ENCODE measurements around the gene C8A.

Gene C8A

GRCh38 chr1:56953386-56953785 lies 98.8 kb downstream of the C8A start:
- Histone ChIP-seq H3K9me3 (replicated peaks in 1 of 2; ENCODE audit: control insufficient read depth in 2 of 2, insufficient read depth in 1 of 2, low read depth in 1 of 2, low read length in 2 of 2) (no peaks in the 10 kb centered on the region), H3K4me2 (ENCODE audit: insufficient read depth, low read length, poor library complexity, severe bottlenecking) (no peak overlapping the region), H3K27ac (replicated peaks; ENCODE audit: low read length) (no peak overlapping the region), H3K4me1 (ENCODE audit: control insufficient read depth in 2 of 2, insufficient read depth in 1 of 2, low read depth in 1 of 2, low read length in 2 of 2) (peaks cover 0 to 2% of the 10 kb centered on the region in 2 donors), H2AFZ (ENCODE audit: low read length) (no peak overlapping the region), H3K14ac (ENCODE audit: low read length) (no peak overlapping the region), H4K91ac (ENCODE audit: low read depth, low read length, poor library complexity) (no peak overlapping the region), H3K9ac (ENCODE audit: low read depth, low read length, poor library complexity) (no peak overlapping the region), H4K8ac (ENCODE audit: low read depth, low read length) (no peak overlapping the region), H3K36me3 (replicated peaks in 1 of 2; ENCODE audit: control insufficient read depth in 2 of 2, insufficient read depth in 2 of 2, low read length in 2 of 2) (no peaks in the 10 kb centered on the region), H3K4ac (ENCODE audit: low read length) (no peak overlapping the region), H2BK15ac (ENCODE audit: low read length) (no peak overlapping the region), H3K18ac (ENCODE audit: low read length) (no peak overlapping the region), H3K4me3 (ENCODE audit: low read length in 2 of 2) (no peak overlapping the region), H2AK5ac (ENCODE audit: low read depth, low read length) (no peak overlapping the region), H3K27me3 (ENCODE audit: control insufficient read depth in 3 of 3, insufficient read depth in 3 of 3, low read depth in 1 of 3, low read length in 3 of 3) (peaks cover 0 to 26% (median 2%) of the 10 kb centered on the region in 3 experiments), H2BK12ac (ENCODE audit: low read length) (no peak overlapping the region), H2BK120ac (ENCODE audit: low read depth, low read length) (no peak overlapping the region), H3K79me1 (ENCODE audit: low read depth, low read length) (no peaks in the 10 kb centered on the region), H2BK5ac (ENCODE audit: low read length) (no peak overlapping the region), H3K23ac (ENCODE audit: low read depth, low read length, poor library complexity) (no peak overlapping the region)
- DNase-seq (ENCODE audit: low spot score): no peak
- WGBS, 2 donors (ENCODE audit: extremely low coverage in 2 of 2, insufficient read length in 2 of 2, insufficient replicate concordance in 1 of 2): no CpG with 5 or more reads among the region's 5 CpGs

- no peaks in the 10 kb centered on the region for H3K9me3 ChIP-seq (replicated peaks in 1 of 2; ENCODE audit: control insufficient read depth in 2 of 2, insufficient read depth in 1 of 2, low read depth in 1 of 2, low read length in 2 of 2)
- no peak overlapping the region for H3K27ac ChIP-seq (replicated peaks; ENCODE audit: low read length)
- no peak overlapping the region for H3K4me2 ChIP-seq (ENCODE audit: insufficient read depth, low read length, poor library complexity, severe bottlenecking)
- H4K8ac ChIP-seq (ENCODE audit: low read depth, low read length): no peak overlapping the region
- H3K4me1 ChIP-seq (ENCODE audit: control insufficient read depth in 2 of 2, insufficient read depth in 1 of 2, low read depth in 1 of 2, low read length in 2 of 2): peaks cover 0 to 2% of the 10 kb centered on the region in 2 donors
- H3K36me3 ChIP-seq (replicated peaks in 1 of 2; ENCODE audit: control insufficient read depth in 2 of 2, insufficient read depth in 2 of 2, low read length in 2 of 2): no peaks in the 10 kb centered on the region
- H2BK12ac ChIP-seq (ENCODE audit: low read length): no peak overlapping the region
- H2BK5ac ChIP-seq (ENCODE audit: low read length): no peak overlapping the region
- H3K14ac ChIP-seq (ENCODE audit: low read length): no peak overlapping the region
- H2BK15ac ChIP-seq (ENCODE audit: low read length): no peak overlapping the region
- H3K23ac ChIP-seq (ENCODE audit: low read depth, low read length, poor library complexity): no peak overlapping the region
- H4K91ac ChIP-seq (ENCODE audit: low read depth, low read length, poor library complexity): no peak overlapping the region
- H3K4ac ChIP-seq (ENCODE audit: low read length): no peak overlapping the region
- H3K4me3 ChIP-seq (ENCODE audit: low read length in 2 of 2): no peak overlapping the region
- no peak overlapping the region for H2AFZ ChIP-seq (ENCODE audit: low read length)
- H3K18ac ChIP-seq (ENCODE audit: low read length): no peak overlapping the region
- H3K27me3 ChIP-seq (ENCODE audit: control insufficient read depth in 3 of 3, insufficient read depth in 3 of 3, low read depth in 1 of 3, low read length in 3 of 3): peaks cover 0 to 35% (median 2%) of the 10 kb centered on the region in 3 experiments
- no peak overlapping the region for H2BK120ac ChIP-seq (ENCODE audit: low read depth, low read length)
- DNase-seq (ENCODE audit: low spot score): no peak
- no peak overlapping the region for H3K9ac ChIP-seq (ENCODE audit: low read depth, low read length, poor library complexity)
- no CpG with 5 or more reads among the region's 1 CpG for WGBS, 2 donors (ENCODE audit: extremely low coverage in 2 of 2, insufficient read length in 2 of 2, insufficient replicate concordance in 1 of 2)
- no peak overlapping the region for H2AK5ac ChIP-seq (ENCODE audit: low read depth, low read length)
- no peaks in the 10 kb centered on the region for H3K79me1 ChIP-seq (ENCODE audit: low read depth, low read length)
Measured at GRCh38 chr1:56954664-56955063, 100.1 kb downstream of the C8A start.

GRCh38 chr1:56957931-56958330 lies 103.3 kb downstream of the C8A start:
- WGBS, 2 donors (ENCODE audit: extremely low coverage in 2 of 2, insufficient read length in 2 of 2, insufficient replicate concordance in 1 of 2): no CpG with 5 or more reads among the region's 3 CpGs
- DNase-seq (ENCODE audit: low spot score): no peak
- Histone ChIP-seq H2BK15ac (ENCODE audit: low read length) (no peak overlapping the region), H4K8ac (ENCODE audit: low read depth, low read length) (no peak overlapping the region), H3K18ac (ENCODE audit: low read length) (no peak overlapping the region), H3K9me3 (replicated peaks in 1 of 2; ENCODE audit: control insufficient read depth in 2 of 2, insufficient read depth in 1 of 2, low read depth in 1 of 2, low read length in 2 of 2) (no peaks in the 10 kb centered on the region), H3K79me1 (ENCODE audit: low read depth, low read length) (no peaks in the 10 kb centered on the region), H3K4ac (ENCODE audit: low read length) (no peak overlapping the region), H2AFZ (ENCODE audit: low read length) (no peak overlapping the region), H3K27me3 (ENCODE audit: control insufficient read depth in 3 of 3, insufficient read depth in 3 of 3, low read depth in 1 of 3, low read length in 3 of 3) (peaks cover 0 to 32% (median 2%) of the 10 kb centered on the region in 3 experiments), H3K27ac (replicated peaks; ENCODE audit: low read length) (no peak overlapping the region), H3K9ac (ENCODE audit: low read depth, low read length, poor library complexity) (no peak overlapping the region), H3K4me1 (ENCODE audit: control insufficient read depth in 2 of 2, insufficient read depth in 1 of 2, low read depth in 1 of 2, low read length in 2 of 2) (peaks cover 0 to 4% of the 10 kb centered on the region in 2 donors), H2BK5ac (ENCODE audit: low read length) (no peak overlapping the region), H3K36me3 (replicated peaks in 1 of 2; ENCODE audit: control insufficient read depth in 2 of 2, insufficient read depth in 2 of 2, low read length in 2 of 2) (no peaks in the 10 kb centered on the region), H3K14ac (ENCODE audit: low read length) (no peak overlapping the region), H2AK5ac (ENCODE audit: low read depth, low read length) (no peak overlapping the region), H3K4me2 (ENCODE audit: insufficient read depth, low read length, poor library complexity, severe bottlenecking) (no peak overlapping the region), H2BK120ac (ENCODE audit: low read depth, low read length) (no peak overlapping the region), H3K4me3 (ENCODE audit: low read length in 2 of 2) (no peak overlapping the region), H4K91ac (ENCODE audit: low read depth, low read length, poor library complexity) (no peak overlapping the region), H2BK12ac (ENCODE audit: low read length) (no peak overlapping the region), H3K23ac (ENCODE audit: low read depth, low read length, poor library complexity) (no peak overlapping the region)

- Histone ChIP-seq H3K4me3 (ENCODE audit: low read length in 2 of 2) (no peak overlapping the region), H3K27me3 (ENCODE audit: control insufficient read depth in 3 of 3, insufficient read depth in 3 of 3, low read depth in 1 of 3, low read length in 3 of 3) (peaks cover 0 to 32% (median 2%) of the 10 kb centered on the region in 3 experiments), H2BK5ac (ENCODE audit: low read length) (no peak overlapping the region), H3K23ac (ENCODE audit: low read depth, low read length, poor library complexity) (no peak overlapping the region), H3K4me2 (ENCODE audit: insufficient read depth, low read length, poor library complexity, severe bottlenecking) (no peak overlapping the region), H2BK15ac (ENCODE audit: low read length) (no peak overlapping the region), H3K4ac (ENCODE audit: low read length) (no peak overlapping the region), H3K9me3 (replicated peaks in 1 of 2; ENCODE audit: control insufficient read depth in 2 of 2, insufficient read depth in 1 of 2, low read depth in 1 of 2, low read length in 2 of 2) (no peaks in the 10 kb centered on the region), H3K9ac (ENCODE audit: low read depth, low read length, poor library complexity) (no peak overlapping the region), H3K79me1 (ENCODE audit: low read depth, low read length) (no peaks in the 10 kb centered on the region), H3K36me3 (replicated peaks in 1 of 2; ENCODE audit: control insufficient read depth in 2 of 2, insufficient read depth in 2 of 2, low read length in 2 of 2) (no peaks in the 10 kb centered on the region), H3K14ac (ENCODE audit: low read length) (no peak overlapping the region), H4K8ac (ENCODE audit: low read depth, low read length) (no peak overlapping the region), H3K18ac (ENCODE audit: low read length) (no peak overlapping the region), H2BK120ac (ENCODE audit: low read depth, low read length) (no peak overlapping the region), H4K91ac (ENCODE audit: low read depth, low read length, poor library complexity) (no peak overlapping the region), H2AFZ (ENCODE audit: low read length) (no peak overlapping the region), H3K27ac (replicated peaks; ENCODE audit: low read length) (no peak overlapping the region), H2BK12ac (ENCODE audit: low read length) (no peak overlapping the region), H3K4me1 (ENCODE audit: control insufficient read depth in 2 of 2, insufficient read depth in 1 of 2, low read depth in 1 of 2, low read length in 2 of 2) (peaks cover 0 to 4% of the 10 kb centered on the region in 2 donors), H2AK5ac (ENCODE audit: low read depth, low read length) (no peak overlapping the region)
- no peak for DNase-seq (ENCODE audit: low spot score)
- no CpG with 5 or more reads among the region's 2 CpGs for WGBS, 2 donors (ENCODE audit: extremely low coverage in 2 of 2, insufficient read length in 2 of 2, insufficient replicate concordance in 1 of 2)
Measured at GRCh38 chr1:56958526-56958925, 103.9 kb downstream of the C8A start.

Measured in neuronal stem cell (in vitro differentiated cells).